IMR-90 (cell line): ENCODE measurements around the gene MAGI3. TPM values are rescaled to one million over a fixed set of nuclear protein-coding genes. Genes with fewer than 3 reads are reported as not detected.
A peak's percentile ranks its signal among the peaks of the same experiment; 100 is the strongest.

Experiments
- ATAC-seq: fragments of 200-7000 bp; cut with Tn5 transposase; 2 replicates; pipeline ENCODE4 v1.9.1; 2020; ENCODE audit warnings: low read depth, mild to moderate bottlenecking, moderate library complexity
- BruUV-seq: library from RNA; stranded (reverse); fragments of 400-500 nt; replicated peaks from 2 replicates; lab custom pipeline; 2021; lab: Mats Ljungman, UMichigan
- CTCF ChIA-PET: fragments of 300-600 bp; formaldehyde crosslinking; extraction: SDS; loops from one replicate; lab custom pipeline; 2021; ENCODE audit warnings: antibody characterized with exemption; lab: Yijun Ruan, JAX
- POLR2A ChIA-PET: fragments of 300-600 bp; sonication (Branson Sonifier 250); formaldehyde crosslinking; loops from one replicate; lab custom pipeline; 2022; ENCODE audit warnings: antibody characterized with exemption; ENCODE audit not compliant: unreplicated experiment; lab: Charles Lee
- DNase-seq: peaks from one replicate; pipeline ENCODE4 v3.0.0; 2013
- H2AFZ ChIP-seq: replicated peaks from 2 replicates; pipeline ENCODE3; 2013; ENCODE audit warnings: low read length, mild to moderate bottlenecking; ENCODE audit not compliant: poor library complexity
- H2AK5ac ChIP-seq: 2 replicates; pipeline ENCODE4 v1.6.1; 2013; ENCODE audit warnings: low read depth, low read length, inconsistent platforms
- H2AK9ac ChIP-seq: replicated peaks from 2 replicates; pipeline ENCODE3; 2013; ENCODE audit warnings: mild to moderate bottlenecking, low read depth, low read length, moderate library complexity; ENCODE audit not compliant: poor library complexity
- H2BK120ac ChIP-seq: 2 replicates; pipeline ENCODE4 v1.6.1; 2013; ENCODE audit warnings: low read depth, low read length, inconsistent platforms
- H2BK15ac ChIP-seq: 3 replicates; pipeline ENCODE4 v1.6.1; 2013; ENCODE audit warnings: low read depth, low read length, inconsistent platforms
- H2BK20ac ChIP-seq: 2 replicates; pipeline ENCODE4 v1.6.1; 2013; ENCODE audit warnings: low read depth, mild to moderate bottlenecking, inconsistent platforms, low read length, moderate library complexity
- H2BK5ac ChIP-seq: 2 replicates; pipeline ENCODE4 v1.6.1; 2013; ENCODE audit warnings: mild to moderate bottlenecking, low read depth, low read length, inconsistent platforms; ENCODE audit not compliant: poor library complexity, severe bottlenecking
- H3K14ac ChIP-seq: replicated peaks from 2 replicates; pipeline ENCODE4 v1.6.1; 2013; ENCODE audit warnings: low read depth, low read length, inconsistent platforms
- H3K18ac ChIP-seq: 2 replicates; pipeline ENCODE4 v1.6.1; 2013; ENCODE audit warnings: low read depth, low read length, control low read depth
- H3K23ac ChIP-seq: 2 replicates; pipeline ENCODE4 v1.6.1; 2013; ENCODE audit warnings: low read depth, low read length, inconsistent platforms
- H3K27ac ChIP-seq: 2 replicates; pipeline ENCODE4 v1.5.1; 2013; ENCODE audit warnings: mild to moderate bottlenecking, control low read depth, low read length; ENCODE audit not compliant: insufficient read depth
- H3K27me3 ChIP-seq: 2 replicates; pipeline ENCODE4 v1.6.1; 2013; ENCODE audit warnings: low read length; ENCODE audit not compliant: control insufficient read depth, insufficient read depth
- H3K36me3 ChIP-seq: 2 replicates; pipeline ENCODE4 v1.6.1; 2013; ENCODE audit warnings: low read length, mixed read lengths; ENCODE audit not compliant: control insufficient read depth, insufficient read depth
- H3K4ac ChIP-seq: 2 replicates; pipeline ENCODE4 v1.6.1; 2013; ENCODE audit warnings: low read depth, low read length, inconsistent platforms
- H3K4me1 ChIP-seq: 2 replicates; pipeline ENCODE4 v1.6.1; 2013; ENCODE audit warnings: low read length, mixed read lengths; ENCODE audit not compliant: control insufficient read depth, insufficient read depth
- H3K4me2 ChIP-seq: 2 replicates; pipeline ENCODE4 v1.6.1; 2013; ENCODE audit warnings: low read depth, mild to moderate bottlenecking, control low read depth, low read length, moderate library complexity
- H3K4me3 ChIP-seq: 2 replicates; pipeline ENCODE4 v1.5.1; 2013; ENCODE audit warnings: low read depth, mild to moderate bottlenecking, control low read depth, low read length, moderate library complexity; ENCODE audit not compliant: insufficient read depth
- H3K56ac ChIP-seq: 2 replicates; pipeline ENCODE4 v1.6.1; 2013; ENCODE audit warnings: low read length, inconsistent platforms; ENCODE audit not compliant: insufficient read depth; ENCODE audit errors: extremely low read depth
- H3K79me1 ChIP-seq, 2 experiments: 2 replicates each; pipeline ENCODE4 v1.6.1; 2013; ENCODE audit warnings: low read length in 2 of 2, inconsistent platforms in 1 of 2, low read depth in 1 of 2
- H3K9ac ChIP-seq: 2 replicates; pipeline ENCODE4 v1.6.1; 2013; ENCODE audit warnings: low read depth, low read length, control low read depth
- H3K9me1 ChIP-seq: 2 replicates; pipeline ENCODE4 v1.6.1; 2013; ENCODE audit warnings: low read length, inconsistent platforms; ENCODE audit not compliant: insufficient read depth
- H3K9me3 ChIP-seq: 2 replicates; pipeline ENCODE4 v1.6.1; 2013; ENCODE audit warnings: low read length; ENCODE audit not compliant: control insufficient read depth, insufficient read depth
- H4K20me1 ChIP-seq: 2 replicates; pipeline ENCODE4 v1.6.1; 2013; ENCODE audit warnings: low read length, inconsistent platforms; ENCODE audit not compliant: insufficient read depth
- H4K5ac ChIP-seq: 2 replicates; pipeline ENCODE4 v1.6.1; 2013; ENCODE audit warnings: mild to moderate bottlenecking, low read depth, low read length, control low read depth
- H4K8ac ChIP-seq, 2 experiments: 2 replicates each; pipeline ENCODE4 v1.6.1; 2013; ENCODE audit warnings: low read depth in 2 of 2, low read length in 2 of 2, control low read depth in 1 of 2, inconsistent platforms in 1 of 2
- H4K91ac ChIP-seq: 2 replicates; pipeline ENCODE4 v1.6.1; 2013; ENCODE audit warnings: low read depth, low read length, inconsistent platforms; ENCODE audit not compliant: insufficient read depth
- CEBPB ChIP-seq: IDR thresholded peaks from 2 replicates; pipeline ENCODE4 v1.6.1; 2012; ENCODE audit warnings: low read depth, low read length, improper control_type of control experiment
- MAFK ChIP-seq: IDR thresholded peaks from 2 replicates; pipeline ENCODE4 v1.6.1; 2012; ENCODE audit warnings: low read depth, low read length, improper control_type of control experiment
- WGBS, 2 experiments: methylation state at CpG; one replicate each; pipeline versions ENCODE4 v1.1.5 to v1.1.7; 2013; ENCODE audit warnings: missing lambda C conversion rate in 2 of 2; ENCODE audit not compliant: insufficient read length in 1 of 2; ENCODE audit errors: extremely low coverage in 2 of 2; 5-methylcytosine and 5-hydroxymethylcytosine counted together
- dilution Hi-C: fragments of 300-500 bp; cut with HindIII; formaldehyde crosslinking; loops from one replicate; pipeline ENCODE4 v1.14.3; 2018; ENCODE audit warnings: low sequenced_read_pairs; ENCODE audit not compliant: unreplicated experiment
- in situ Hi-C: fragments of 300-500 bp; cut with MboI; formaldehyde crosslinking; loops from 3 replicates; pipeline ENCODE4 v1.14.3; 2019; ENCODE audit warnings: low sequenced_read_pairs, inconsistent platforms, mixed read lengths
- intact Hi-C: fragments of 100-400 bp; cut with micrococcal nuclease; formaldehyde crosslinking; loops from 2 replicates; pipeline ENCODE4 v1.10.0; 2022
- polyA plus RNA-seq, 3 experiments: library from polyadenylated mRNA; depleted of rRNA; stranded (reverse); fragments of >200 nt; gene quantifications; 2 replicates each; pipeline ENCODE4 v1.2.3, GENCODE V29; 2012; ENCODE audit warnings: low replicate concordance in 1 of 3
- total RNA-seq: library from RNA; depleted of rRNA; stranded (reverse); fragments of >200 nt; gene quantifications from 2 replicates; pipeline ENCODE4 v1.2.3, GENCODE V29; 2012

Gene MAGI3
- total and polyA plus RNA-seq, 2 of the 4 experiments (the other 2 are of a cell fraction), result 2.5 to 8.8 TPM

DNA sequence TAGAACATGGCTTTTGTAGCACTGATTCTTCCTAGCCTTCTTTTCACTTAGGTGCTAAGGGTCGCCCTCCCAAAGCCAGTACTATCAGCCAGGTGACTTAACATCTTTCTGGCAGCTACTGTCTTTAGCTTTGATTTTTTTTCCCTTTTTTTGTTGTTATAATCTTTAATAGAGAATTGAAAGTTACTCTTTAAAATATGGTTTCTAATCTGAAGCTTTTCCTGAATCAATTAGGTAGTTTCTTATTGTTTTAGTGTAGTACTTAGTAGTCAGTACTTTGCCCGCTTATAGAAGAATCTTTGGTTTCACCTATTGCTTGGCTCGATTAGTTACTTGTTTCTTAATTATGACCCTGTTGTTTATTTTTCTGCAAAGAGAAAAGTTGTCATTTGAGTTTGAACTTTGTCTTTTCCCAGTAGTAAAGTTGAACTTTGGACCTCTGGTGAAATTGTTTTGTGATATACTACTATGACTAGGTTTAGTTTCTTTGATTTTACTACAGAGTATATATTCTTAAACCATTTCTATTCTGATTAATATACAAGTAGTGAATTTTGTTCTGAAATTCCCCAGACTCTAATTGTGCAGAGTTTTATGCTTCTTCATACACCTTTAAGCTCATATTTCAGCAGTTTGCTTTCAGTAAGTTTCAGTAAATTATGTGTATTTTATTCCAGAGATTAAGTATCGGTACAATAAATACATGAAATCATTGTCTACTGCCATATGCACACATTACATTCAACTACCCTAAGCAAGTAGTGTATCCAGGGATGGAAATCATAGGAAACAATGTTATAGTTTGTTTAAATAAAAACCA lies 3.9 kb downstream of the MAGI3 start:
- dilution Hi-C loops (no loop called here), intact Hi-C loops (loop anchor here (5.0 to 10.0 kb wide), 5 partner anchors 58 to 511 kb away; partner anchors contain the start of genes AP4B1, DCLRE1B and RSBN1), in situ Hi-C loops (no loop called here)
- Histone ChIP-seq H3K4me3 (no peak overlapping the region), H3K27ac (no peak overlapping the region), H4K5ac (no peak overlapping the region), H3K4me2 (peak overlapping the region; percentile 59), H3K79me1 (peaks cover 24 to 31% of the 10 kb centered on the region in 2 experiments), H3K9ac (no peak overlapping the region), H3K36me3 (no peaks in the 10 kb centered on the region), H2AK9ac (no peak overlapping the region), H2AFZ (no peak overlapping the region), H3K14ac (no peak overlapping the region), H3K23ac (no peak overlapping the region), H2BK15ac (no peak overlapping the region), H3K4ac (no peak overlapping the region), H2BK5ac (no peak overlapping the region), H4K8ac (no peak overlapping the region), H3K9me1 (no peaks in the 10 kb centered on the region; the same call in 1 of the 2 replicates), H3K9me3 (no peaks in the 10 kb centered on the region), H2BK20ac (no peak overlapping the region), H3K27me3 (no peaks in the 10 kb centered on the region), H3K56ac (no peak overlapping the region), H2AK5ac (no peak overlapping the region), H2BK120ac (no peak overlapping the region), H4K91ac (no peak overlapping the region), H3K4me1 (peaks cover 6% of the 10 kb centered on the region; the same call in 1 of the 2 replicates), H4K20me1 (peaks cover 5% of the 10 kb centered on the region; the same call in 1 of the 2 replicates), H3K18ac (no peak overlapping the region)
- no peak for ATAC-seq
- no peak for TF ChIP-seq CEBPB
- no peak for TF ChIP-seq MAFK
- BruUV-seq, result no TSS peak
- WGBS, 2 experiments, result no CpG with 5 or more reads among the region's 4 CpGs
- CTCF ChIA-PET, result no interaction called here
- no peak for DNase-seq
- POLR2A ChIA-PET, result interaction anchor here (0.7 kb wide), 1 partner anchor 182 kb away, joined by 5 read pairs; no protein-coding TSS in a partner anchor
